AG10803 (cell line): ENCODE results near the gene PACRG.

Experiments
- DNase-seq: peaks from one replicate; pipeline ENCODE4 v3.0.0; 2010; ENCODE audit warnings: low read depth
- H3K4me3 ChIP-seq: 2 replicates; pipeline ENCODE4 v1.5.1; 2011; ENCODE audit warnings: mild to moderate bottlenecking, low read length, control low read depth
- TF ChIP-seq, protein P1 (sequence below): conservative IDR thresholded peaks from 2 replicates; pipeline ENCODE4 v1.5.1; 2011; ENCODE audit warnings: mild to moderate bottlenecking, low read length, control low read depth, inconsistent platforms

PACRG gene

DNA sequence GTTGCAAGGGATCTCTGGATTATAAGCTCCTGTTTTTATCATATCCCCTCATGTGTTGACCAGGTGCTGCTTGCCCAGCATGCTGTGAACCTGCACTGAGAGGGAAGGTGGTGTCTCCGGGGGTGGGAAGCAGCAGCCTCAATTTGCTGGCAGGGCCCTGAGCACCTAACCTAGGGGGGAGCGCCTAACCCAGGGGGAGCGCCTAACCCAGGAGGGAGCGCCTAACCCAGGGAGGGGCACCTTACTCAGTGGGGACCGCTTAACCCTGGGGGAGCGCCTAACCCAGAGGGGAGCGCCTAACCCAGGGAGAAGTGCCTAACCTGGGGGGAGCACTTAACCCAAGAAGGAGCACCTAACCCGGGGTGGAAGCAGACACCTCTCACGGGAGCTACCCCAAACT lies 603.5 kb downstream of the PACRG start:
- TF ChIP-seq, protein P1, sequence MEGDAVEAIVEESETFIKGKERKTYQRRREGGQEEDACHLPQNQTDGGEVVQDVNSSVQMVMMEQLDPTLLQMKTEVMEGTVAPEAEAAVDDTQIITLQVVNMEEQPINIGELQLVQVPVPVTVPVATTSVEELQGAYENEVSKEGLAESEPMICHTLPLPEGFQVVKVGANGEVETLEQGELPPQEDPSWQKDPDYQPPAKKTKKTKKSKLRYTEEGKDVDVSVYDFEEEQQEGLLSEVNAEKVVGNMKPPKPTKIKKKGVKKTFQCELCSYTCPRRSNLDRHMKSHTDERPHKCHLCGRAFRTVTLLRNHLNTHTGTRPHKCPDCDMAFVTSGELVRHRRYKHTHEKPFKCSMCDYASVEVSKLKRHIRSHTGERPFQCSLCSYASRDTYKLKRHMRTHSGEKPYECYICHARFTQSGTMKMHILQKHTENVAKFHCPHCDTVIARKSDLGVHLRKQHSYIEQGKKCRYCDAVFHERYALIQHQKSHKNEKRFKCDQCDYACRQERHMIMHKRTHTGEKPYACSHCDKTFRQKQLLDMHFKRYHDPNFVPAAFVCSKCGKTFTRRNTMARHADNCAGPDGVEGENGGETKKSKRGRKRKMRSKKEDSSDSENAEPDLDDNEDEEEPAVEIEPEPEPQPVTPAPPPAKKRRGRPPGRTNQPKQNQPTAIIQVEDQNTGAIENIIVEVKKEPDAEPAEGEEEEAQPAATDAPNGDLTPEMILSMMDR, result no peak
- DNase-seq, result no peak
- H3K4me3 ChIP-seq, result no peak overlapping the region

DNA sequence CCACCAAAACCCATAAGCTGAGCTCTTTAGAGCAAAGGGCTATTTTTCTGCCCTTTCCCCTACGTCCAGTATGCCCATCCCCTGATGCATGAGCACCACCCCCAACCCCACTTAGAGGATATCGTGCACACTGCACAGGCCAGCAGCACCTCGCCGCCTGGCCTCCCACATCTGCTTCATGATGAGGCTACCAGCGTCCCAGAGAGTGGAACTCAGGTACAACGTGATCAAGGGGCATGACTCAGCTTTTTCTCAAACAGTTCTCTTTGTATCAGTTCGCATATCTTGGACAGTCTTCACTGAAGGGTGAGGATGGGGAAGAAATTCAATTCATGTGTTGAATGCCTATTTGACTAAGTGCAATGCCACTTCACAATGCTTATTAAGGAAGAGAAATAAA lies 604.8 kb downstream of the PACRG start:
- TF ChIP-seq, protein P1, result no peak
- no peak overlapping the region for H3K4me3 ChIP-seq
- DNase-seq, result no peak

DNA sequence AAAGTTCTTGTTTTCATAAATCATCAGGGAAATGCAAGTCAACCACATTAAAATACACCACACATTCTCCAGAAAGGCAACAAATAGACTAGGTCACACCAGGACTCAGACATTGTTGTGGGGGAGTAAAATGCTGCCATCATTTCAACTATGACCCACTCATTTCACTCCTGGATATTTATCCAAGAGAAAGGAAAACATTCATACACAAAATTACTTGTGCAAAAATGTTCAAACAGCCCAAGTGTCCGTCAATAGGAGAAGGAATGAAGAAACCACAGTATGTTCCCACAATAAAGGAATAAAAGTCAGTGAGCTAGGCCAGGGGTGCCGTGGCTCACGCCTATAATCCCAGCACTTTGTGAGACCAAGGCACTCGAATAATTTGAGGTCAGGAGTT lies 605.3 kb downstream of the PACRG start:
- DNase-seq, result no peak
- H3K4me3 ChIP-seq, result no peak overlapping the region
- TF ChIP-seq, protein P1, result no peak

DNA sequence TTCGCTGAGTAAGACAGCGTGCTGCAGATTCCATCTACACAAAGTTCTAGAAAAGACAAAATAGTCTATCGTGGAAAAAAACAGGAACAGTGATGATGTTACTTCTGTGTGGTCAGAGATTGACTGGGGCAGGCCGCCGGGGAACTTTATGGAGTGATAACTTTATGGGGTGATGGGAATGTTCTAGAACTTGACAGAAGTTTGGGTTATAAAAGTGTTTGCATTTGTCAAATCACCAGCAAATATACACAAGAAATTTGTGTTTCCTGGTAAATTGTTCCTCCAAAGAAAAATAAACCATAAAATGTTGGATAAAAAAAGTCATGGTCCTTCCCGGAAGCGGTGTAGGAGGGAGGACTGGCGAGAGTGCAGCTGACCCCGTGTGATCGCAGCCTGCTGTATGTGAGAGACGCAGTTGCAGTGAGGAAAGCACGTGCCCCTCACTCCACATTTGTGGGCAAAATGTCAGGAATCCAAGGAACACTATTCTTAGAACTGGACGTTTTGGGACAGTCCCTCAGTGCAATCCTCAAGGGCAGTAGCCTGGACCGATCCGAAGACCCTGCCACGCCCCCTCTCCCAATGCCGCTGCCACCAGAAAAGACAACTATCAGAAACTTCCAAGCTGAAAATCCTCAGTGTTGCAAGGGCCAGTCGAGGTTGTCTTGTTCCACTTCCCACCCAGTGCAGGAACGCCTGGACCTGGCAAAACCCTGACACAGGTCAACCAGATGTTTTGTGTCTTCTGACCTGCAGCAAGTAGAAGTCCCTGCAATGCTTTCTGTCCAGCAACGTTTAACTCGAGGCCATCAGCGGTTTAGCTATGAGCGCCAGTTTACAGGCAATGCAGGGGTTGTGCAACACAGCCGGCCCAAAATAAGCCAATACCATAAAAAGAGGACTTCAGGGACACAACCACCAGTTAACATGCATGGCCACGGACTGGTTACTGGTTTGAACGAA lies 606.2 kb downstream of the PACRG start:
- TF ChIP-seq, protein P1, result no peak
- no peak for DNase-seq
- H3K4me3 ChIP-seq, result no peak overlapping the region

DNA sequence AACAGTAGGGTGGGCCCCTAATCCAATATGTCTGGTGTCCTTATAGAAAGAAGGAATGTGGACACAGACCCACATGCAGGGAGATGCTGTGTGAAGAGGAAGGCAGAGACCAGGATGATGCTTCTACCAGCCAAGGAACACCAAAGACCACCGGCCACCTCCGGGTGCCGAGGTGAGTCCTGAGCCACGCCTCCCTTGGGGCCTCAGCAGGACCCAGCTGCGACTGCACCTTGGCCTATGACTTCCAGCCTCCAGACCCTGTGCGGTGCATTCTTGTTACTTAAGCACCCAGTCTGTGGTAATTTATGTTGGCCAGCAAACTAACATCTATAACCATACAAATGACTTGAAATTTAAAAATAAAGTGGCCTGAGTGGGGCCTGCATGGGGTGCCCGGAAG lies 607.3 kb downstream of the PACRG start:
- DNase-seq, result no peak
- TF ChIP-seq, protein P1, result no peak
- no peak overlapping the region for H3K4me3 ChIP-seq

DNA sequence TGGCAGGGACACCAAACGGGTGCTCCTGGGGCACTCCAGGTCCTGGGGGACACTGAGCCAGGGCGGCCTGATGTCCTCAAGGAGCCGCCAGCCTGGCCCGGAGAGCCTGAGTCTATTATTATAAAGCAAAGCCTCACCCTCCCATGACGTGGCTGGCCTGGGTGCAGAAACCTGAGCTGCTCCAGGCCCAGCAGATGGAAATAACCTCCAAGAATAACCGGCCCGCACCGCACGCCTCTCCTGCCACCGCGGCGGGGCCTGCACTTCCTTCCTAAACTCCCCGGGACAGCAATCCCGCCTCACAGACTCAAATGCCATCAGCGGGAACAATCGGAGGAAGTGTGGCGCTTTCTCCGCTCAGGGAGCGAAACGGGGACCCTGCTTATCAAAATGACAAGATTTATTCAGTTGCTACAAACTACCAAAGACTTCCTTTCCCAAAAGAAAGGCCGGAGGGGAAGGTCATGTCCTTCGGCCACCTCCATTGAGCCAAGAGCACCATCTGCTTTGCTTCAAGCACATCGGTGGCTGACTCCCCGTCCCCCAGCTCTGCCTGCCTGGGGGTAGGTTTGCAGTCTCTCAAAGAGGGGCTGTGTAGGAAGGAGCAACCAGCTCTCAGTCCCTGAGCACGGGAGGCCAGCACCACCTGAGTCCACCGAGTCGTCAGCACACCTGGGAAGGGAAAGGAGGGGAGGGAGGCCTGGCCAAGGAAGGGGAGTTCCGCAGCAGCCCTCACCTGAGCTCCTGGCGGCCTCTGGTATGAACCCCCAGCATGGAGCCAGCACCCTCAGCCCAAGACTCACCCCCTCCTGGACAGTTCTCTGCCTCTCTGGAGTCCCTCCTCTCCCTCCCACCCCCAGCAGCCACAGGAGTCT lies 608.1 kb downstream of the PACRG start:
- DNase-seq, result no peak
- TF ChIP-seq, protein P1, result no peak
- no peak overlapping the region for H3K4me3 ChIP-seq
